ENCODE data around the gene ARHGEF39. TPM values are rescaled to one million over a fixed set of nuclear protein-coding genes. Genes with fewer than 3 reads are reported as not detected.
"Not testable (repeated sequence)": the region's sequence is repeated elsewhere in the genome, so short reads cannot be mapped to it uniquely, and the experiment has no call there.

The ARHGEF39 gene
- polyA plus RNA-seq, 2 of the 4 experiments (the other 2 are of a cell fraction): 17.6 to 19.5 TPM

DNA sequence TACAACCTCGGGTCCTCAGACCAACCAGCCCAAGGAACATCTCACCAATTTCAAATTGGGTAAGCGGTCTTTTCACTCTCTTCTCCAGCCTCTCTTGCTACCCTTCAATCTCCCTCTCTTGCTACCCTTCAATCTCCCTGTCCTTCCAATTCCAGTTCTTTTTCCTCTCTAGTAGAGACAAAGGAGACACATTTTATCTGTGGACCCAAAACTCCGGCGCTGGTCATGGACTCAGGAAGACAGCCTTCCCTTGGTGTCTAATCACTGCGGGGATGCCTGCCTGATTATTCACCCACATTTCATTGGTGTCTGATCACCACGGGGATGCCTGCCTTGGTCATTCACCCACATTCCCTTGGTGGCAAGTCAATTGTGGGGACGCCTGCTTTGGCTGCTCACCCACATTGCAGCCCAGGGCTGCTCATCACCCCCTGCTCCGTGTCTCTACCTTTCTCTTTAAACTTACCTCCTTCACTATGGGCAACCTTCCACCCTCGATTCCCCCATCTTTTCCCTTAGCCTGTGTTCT is 27.5 kb downstream of the ARHGEF39 start:
- DNase-seq (ENCODE audit: low read depth in 1 of 2, low spot score in 1 of 2): not testable (repeated sequence)

DNA sequence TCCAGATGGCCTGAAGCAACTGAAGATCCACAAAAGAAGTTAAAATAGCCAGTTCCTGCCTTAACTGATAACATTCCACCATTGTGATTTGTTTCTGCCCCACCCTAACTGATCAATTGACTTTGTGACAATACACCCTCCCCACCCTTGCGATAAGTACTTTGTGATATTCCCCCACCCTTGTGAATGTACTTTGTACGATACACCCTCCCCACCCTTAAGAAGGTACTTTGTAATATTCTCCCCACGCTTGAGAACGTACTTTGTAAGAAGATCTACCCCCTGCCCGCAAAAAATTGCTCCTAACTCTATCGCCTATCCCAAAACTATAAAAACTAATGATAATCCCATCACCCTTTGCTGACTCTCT is 28.1 kb downstream of the ARHGEF39 start:
- WGBS (ENCODE audit: missing lambda C conversion rate): 96% methylated on average over 6 of the region's 6 CpGs
- ATAC-seq; H3K9me3 ChIP-seq; H3K27ac ChIP-seq; POLR2A ChIA-PET; H3K4me3 ChIP-seq; DNase-seq (ENCODE audit: low read depth in 1 of 2, low spot score in 1 of 2); H3K4me1 ChIP-seq; FAIRE-seq; H3K4me2 ChIP-seq: not testable (repeated sequence)
- CTCF ChIA-PET: interaction anchor here (1.5 kb wide), 1 partner anchor 9 kb away, joined by 8 read pairs; no protein-coding TSS in a partner anchor

More for the DNA sequence above, 27.5 kb downstream of the ARHGEF39 start:
- H3K27ac ChIP-seq, CTCF ChIA-PET, H3K4me3 ChIP-seq, H3K9me3 ChIP-seq, H3K4me1 ChIP-seq, FAIRE-seq, ATAC-seq, H3K4me2 ChIP-seq, POLR2A ChIA-PET: not testable (repeated sequence)
- 48% methylated on average over 9 of the region's 9 CpGs for WGBS (ENCODE audit: missing lambda C conversion rate)

DNA sequence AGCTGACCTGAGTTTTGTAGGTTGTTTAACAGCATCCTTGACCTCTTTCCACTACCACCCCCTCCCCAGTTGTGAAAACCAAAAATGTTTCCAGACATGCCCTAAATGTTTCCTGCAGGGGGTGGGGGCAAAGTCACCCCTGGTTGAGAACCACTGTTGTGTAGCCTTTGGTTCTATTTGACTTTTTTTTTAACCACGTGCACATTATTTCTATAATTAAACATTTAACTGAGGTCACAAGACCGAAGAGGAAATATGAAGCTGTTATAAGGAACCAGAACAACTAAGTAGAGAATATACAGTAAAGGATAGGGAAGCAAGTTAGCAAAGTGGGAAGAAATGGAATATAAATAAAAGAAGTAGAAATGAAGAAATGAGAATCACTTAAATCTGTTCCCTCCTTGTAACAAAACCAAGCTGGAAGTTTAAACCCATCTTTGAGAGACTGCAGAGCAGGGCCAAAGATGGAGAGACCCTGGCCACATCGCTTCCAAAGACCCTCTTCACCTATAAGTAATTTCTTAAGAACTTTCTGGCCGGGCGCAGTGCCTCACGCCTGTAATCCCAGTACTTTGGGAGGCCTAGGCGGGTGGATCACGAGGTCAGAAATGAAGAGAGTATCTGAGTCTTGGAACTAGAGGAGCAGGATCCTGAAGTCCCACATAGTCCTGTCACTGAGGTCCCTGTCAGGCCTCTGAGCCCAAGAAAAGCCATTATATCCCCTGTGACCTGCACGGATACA is 28.7 kb downstream of the ARHGEF39 start:
- POLR2A ChIA-PET: no interaction called here

DNA sequence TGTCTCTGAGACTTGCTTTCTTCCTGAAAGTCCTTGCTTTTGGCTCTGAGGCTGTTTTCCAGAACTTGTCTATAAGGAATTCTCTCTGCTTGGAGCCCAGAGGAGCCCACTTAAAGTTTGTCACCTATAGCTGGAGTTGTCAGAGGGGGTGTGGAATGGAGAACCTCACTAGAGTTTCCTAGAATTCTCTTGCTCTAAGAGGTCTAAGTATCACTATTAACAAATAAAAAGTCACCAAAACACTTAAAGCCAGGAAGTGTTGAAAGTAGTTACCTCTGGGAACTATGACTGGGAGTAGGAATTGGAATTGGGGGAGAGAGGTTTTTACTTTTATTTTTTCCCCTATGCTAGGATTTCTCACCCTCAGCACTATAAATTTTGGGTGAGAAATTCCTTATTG is 29.3 kb downstream of the ARHGEF39 start:
- no peak for ATAC-seq
- no peak for FAIRE-seq
- ChIA-PET POLR2A (no interaction called here), CTCF (interaction anchor here (0.5 to 1.5 kb wide), 4 partner anchors 10 to 127 kb away, joined by 3 to 8 read pairs (median 4); no protein-coding TSS in a partner anchor)
- DNase-seq (ENCODE audit: low read depth in 1 of 2, low spot score in 1 of 2): no peak
- H3K4me3 ChIP-seq: no peak overlapping the region
- no peaks in the 10 kb centered on the region for H3K4me1 ChIP-seq
- H3K9me3 ChIP-seq: no peaks in the 10 kb centered on the region
- H3K27ac ChIP-seq: no peak overlapping the region
- TF ChIP-seq ESRRA (IDR thresholded peaks at IDR 0.05; ENCODE audit: borderline replicate concordance, low read length) (no peak), ZSCAN20 (CRISPR knock-in tag; IDR thresholded peaks at IDR 0.05) (no peak), JUNB (IDR thresholded peaks at IDR 0.05) (no peak)
- TF ChIP-seq, protein P1, sequence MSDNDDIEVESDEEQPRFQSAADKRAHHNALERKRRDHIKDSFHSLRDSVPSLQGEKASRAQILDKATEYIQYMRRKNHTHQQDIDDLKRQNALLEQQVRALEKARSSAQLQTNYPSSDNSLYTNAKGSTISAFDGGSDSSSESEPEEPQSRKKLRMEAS (IDR thresholded peaks at IDR 0.05): no peak
- H3K4me2 ChIP-seq: no peak overlapping the region

More for the DNA sequence above, 28.7 kb downstream of the ARHGEF39 start:
- no peaks in the 10 kb centered on the region for H3K9me3 ChIP-seq
- no peak overlapping the region for H3K4me2 ChIP-seq
- FAIRE-seq (no peak), ATAC-seq (no peak), DNase-seq (ENCODE audit: low read depth in 1 of 2, low spot score in 1 of 2) (no peak)
- 81% methylated on average over 9 of the region's 9 CpGs for WGBS (ENCODE audit: missing lambda C conversion rate)
- no peak overlapping the region for H3K4me3 ChIP-seq
- no peak overlapping the region for H3K27ac ChIP-seq
- no peaks in the 10 kb centered on the region for H3K4me1 ChIP-seq
- CTCF ChIA-PET: interaction anchor here (0.5 to 1.5 kb wide), 4 partner anchors 10 to 127 kb away, joined by 3 to 8 read pairs (median 4); no protein-coding TSS in a partner anchor
- TF ChIP-seq TP53 (CRISPR knock-in tag; IDR thresholded peaks at IDR 0.05) (no peak), FOSL2 (IDR thresholded peaks at IDR 0.05) (no peak), FOSL2 (CRISPR knock-in tag; IDR thresholded peaks at IDR 0.05) (no peak), ZC3H11A (IDR thresholded peaks at IDR 0.05) (no peak), HOXB5 (CRISPR knock-in tag; IDR thresholded peaks at IDR 0.05) (no peak), JUN (IDR thresholded peaks at IDR 0.05) (no peak), ZSCAN20 (CRISPR knock-in tag; IDR thresholded peaks at IDR 0.05) (no peak), HDAC2 (IDR thresholded peaks at IDR 0.05) (no peak), RARB (CRISPR knock-in tag; IDR thresholded peaks at IDR 0.05) (no peak), MAFK (IDR thresholded peaks at IDR 0.05; ENCODE audit: partially characterized antibody) (no peak), NPAS2 (CRISPR knock-in tag; IDR thresholded peaks at IDR 0.05; ENCODE audit: borderline replicate concordance) (no peak), EP300 (IDR thresholded peaks at IDR 0.05) (no peak), RFX5 (IDR thresholded peaks at IDR 0.05) (no peak), SREBF2 (IDR thresholded peaks at IDR 0.05) (no peak)
- TF ChIP-seq, protein P2, sequence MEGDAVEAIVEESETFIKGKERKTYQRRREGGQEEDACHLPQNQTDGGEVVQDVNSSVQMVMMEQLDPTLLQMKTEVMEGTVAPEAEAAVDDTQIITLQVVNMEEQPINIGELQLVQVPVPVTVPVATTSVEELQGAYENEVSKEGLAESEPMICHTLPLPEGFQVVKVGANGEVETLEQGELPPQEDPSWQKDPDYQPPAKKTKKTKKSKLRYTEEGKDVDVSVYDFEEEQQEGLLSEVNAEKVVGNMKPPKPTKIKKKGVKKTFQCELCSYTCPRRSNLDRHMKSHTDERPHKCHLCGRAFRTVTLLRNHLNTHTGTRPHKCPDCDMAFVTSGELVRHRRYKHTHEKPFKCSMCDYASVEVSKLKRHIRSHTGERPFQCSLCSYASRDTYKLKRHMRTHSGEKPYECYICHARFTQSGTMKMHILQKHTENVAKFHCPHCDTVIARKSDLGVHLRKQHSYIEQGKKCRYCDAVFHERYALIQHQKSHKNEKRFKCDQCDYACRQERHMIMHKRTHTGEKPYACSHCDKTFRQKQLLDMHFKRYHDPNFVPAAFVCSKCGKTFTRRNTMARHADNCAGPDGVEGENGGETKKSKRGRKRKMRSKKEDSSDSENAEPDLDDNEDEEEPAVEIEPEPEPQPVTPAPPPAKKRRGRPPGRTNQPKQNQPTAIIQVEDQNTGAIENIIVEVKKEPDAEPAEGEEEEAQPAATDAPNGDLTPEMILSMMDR (IDR thresholded peaks at IDR 0.05): no peak
- TF ChIP-seq, protein P3, sequence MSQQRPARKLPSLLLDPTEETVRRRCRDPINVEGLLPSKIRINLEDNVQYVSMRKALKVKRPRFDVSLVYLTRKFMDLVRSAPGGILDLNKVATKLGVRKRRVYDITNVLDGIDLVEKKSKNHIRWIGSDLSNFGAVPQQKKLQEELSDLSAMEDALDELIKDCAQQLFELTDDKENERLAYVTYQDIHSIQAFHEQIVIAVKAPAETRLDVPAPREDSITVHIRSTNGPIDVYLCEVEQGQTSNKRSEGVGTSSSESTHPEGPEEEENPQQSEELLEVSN (IDR thresholded peaks at IDR 0.05; ENCODE audit: borderline replicate concordance, low read depth): no peak
- TF ChIP-seq, protein P4, sequence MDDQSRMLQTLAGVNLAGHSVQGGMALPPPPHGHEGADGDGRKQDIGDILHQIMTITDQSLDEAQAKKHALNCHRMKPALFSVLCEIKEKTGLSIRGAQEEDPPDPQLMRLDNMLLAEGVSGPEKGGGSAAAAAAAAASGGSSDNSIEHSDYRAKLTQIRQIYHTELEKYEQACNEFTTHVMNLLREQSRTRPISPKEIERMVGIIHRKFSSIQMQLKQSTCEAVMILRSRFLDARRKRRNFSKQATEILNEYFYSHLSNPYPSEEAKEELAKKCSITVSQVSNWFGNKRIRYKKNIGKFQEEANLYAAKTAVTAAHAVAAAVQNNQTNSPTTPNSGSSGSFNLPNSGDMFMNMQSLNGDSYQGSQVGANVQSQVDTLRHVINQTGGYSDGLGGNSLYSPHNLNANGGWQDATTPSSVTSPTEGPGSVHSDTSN (IDR thresholded peaks at IDR 0.05): no peak
- TF ChIP-seq, protein P1 (IDR thresholded peaks at IDR 0.05): no peak

Data from A549 (cell line).